Liver (tissue), 9 donors: ENCODE results near the gene RHPN2. TPM values are rescaled to one million over a fixed set of nuclear protein-coding genes. Genes with fewer than 3 reads are reported as not detected.
"Not testable (repeated sequence)": the region's sequence is repeated elsewhere in the genome, so short reads cannot be mapped to it uniquely, and the experiment has no call there.

Experiments
- DNase-seq: peaks from one replicate; pipeline ENCODE4 v3.0.0-alpha.2; 2017; ENCODE audit warnings: low spot score
- H3K27ac ChIP-seq, 2 donors: one replicate each; pipeline ENCODE4 v1.7.0; 2013; ENCODE audit warnings: inconsistent platforms in 2 of 2, low read length in 2 of 2, control low read depth in 1 of 2, low read depth in 1 of 2, mild to moderate bottlenecking in 1 of 2
- H3K27me3 ChIP-seq, 4 donors: one replicate each; pipeline versions ENCODE4 v1.6.1 to v1.7.0; 2013; ENCODE audit warnings: low read length in 3 of 4, inconsistent platforms in 1 of 4, mild to moderate bottlenecking in 1 of 4, moderate library complexity in 1 of 4; ENCODE audit not compliant: control insufficient read depth in 4 of 4, insufficient read depth in 4 of 4
- H3K36me3 ChIP-seq, 4 donors: one replicate each; pipeline versions ENCODE4 v1.6.1 to v1.7.0; 2013; ENCODE audit warnings: low read length in 3 of 4, mild to moderate bottlenecking in 3 of 4, low read depth in 1 of 4, moderate library complexity in 1 of 4; ENCODE audit not compliant: control insufficient read depth in 4 of 4, insufficient read depth in 3 of 4
- H3K4me1 ChIP-seq, 4 donors: one replicate each; pipeline versions ENCODE4 v1.6.1 to v1.7.0; 2013; ENCODE audit warnings: low read length in 3 of 4, mild to moderate bottlenecking in 3 of 4, moderate library complexity in 1 of 4; ENCODE audit not compliant: control insufficient read depth in 4 of 4, insufficient read depth in 4 of 4
- H3K4me3 ChIP-seq, 3 donors: one replicate each; pipeline versions ENCODE4 v1.6.1 to v1.7.0; 2013; ENCODE audit warnings: low read length in 3 of 3, control low read depth in 1 of 3, low read depth in 1 of 3, mild to moderate bottlenecking in 1 of 3
- H3K9ac ChIP-seq, 2 donors: one replicate each; pipeline ENCODE4 v1.7.0; 2013; ENCODE audit warnings: low read length in 2 of 2, mild to moderate bottlenecking in 2 of 2, moderate library complexity in 2 of 2, control low read depth in 1 of 2, low read depth in 1 of 2
- H3K9me3 ChIP-seq, 4 donors: one replicate each; pipeline versions ENCODE4 v1.6.1 to v1.7.0; 2013; ENCODE audit warnings: low read length in 3 of 4; ENCODE audit not compliant: control insufficient read depth in 4 of 4
- ATF3 ChIP-seq: IDR thresholded peaks from 2 replicates; pipeline ENCODE4 v1.6.1; 2016; ENCODE audit warnings: antibody characterized with exemption
- FOXA1 ChIP-seq: IDR thresholded peaks from 2 replicates; pipeline ENCODE4 v1.6.1; 2016; ENCODE audit warnings: antibody characterized with exemption
- FOXA2 ChIP-seq: IDR thresholded peaks from 2 replicates; pipeline ENCODE4 v1.6.1; 2016; ENCODE audit warnings: antibody characterized with exemption
- GABPA ChIP-seq, 2 donors: IDR thresholded peaks in 1 of 2; conservative IDR thresholded peaks in 1 of 2; 2 replicates each; pipeline ENCODE4 v1.6.1; 2016; ENCODE audit warnings: antibody characterized with exemption in 2 of 2, mild to moderate bottlenecking in 1 of 2, moderate library complexity in 1 of 2
- HNF4A ChIP-seq, 2 donors: conservative IDR thresholded peaks; 2 replicates each; pipeline ENCODE4 v1.6.1; 2016; ENCODE audit warnings: antibody characterized with exemption in 2 of 2, mild to moderate bottlenecking in 2 of 2
- HNF4G ChIP-seq: IDR thresholded peaks from 2 replicates; pipeline ENCODE4 v1.6.1; 2016; ENCODE audit warnings: antibody characterized with exemption
- JUND ChIP-seq, 2 donors: IDR thresholded peaks; 2 replicates each; pipeline ENCODE4 v1.6.1; 2016; ENCODE audit warnings: antibody characterized with exemption in 2 of 2
- NR2F2 ChIP-seq: IDR thresholded peaks from 2 replicates; pipeline ENCODE4 v1.6.1; 2016; ENCODE audit warnings: antibody characterized with exemption
- RAD21 ChIP-seq, 2 donors: IDR thresholded peaks; 2 replicates each; pipeline ENCODE4 v1.6.1; 2016; ENCODE audit warnings: antibody characterized with exemption in 2 of 2, mild to moderate bottlenecking in 2 of 2
- REST ChIP-seq: IDR thresholded peaks from 2 replicates; pipeline ENCODE4 v1.6.1; 2016; ENCODE audit warnings: antibody characterized with exemption, mild to moderate bottlenecking
- RXRA ChIP-seq, 2 donors: IDR thresholded peaks; 2 replicates each; pipeline ENCODE4 v1.6.1; 2017 to 2018; ENCODE audit warnings: antibody characterized with exemption in 2 of 2, mild to moderate bottlenecking in 1 of 2
- SP1 ChIP-seq: IDR thresholded peaks from 2 replicates; pipeline ENCODE4 v1.6.1; 2018; ENCODE audit warnings: antibody characterized with exemption, mild to moderate bottlenecking
- YY1 ChIP-seq: IDR thresholded peaks from 2 replicates; pipeline ENCODE4 v1.6.1; 2016; ENCODE audit warnings: antibody characterized with exemption, mild to moderate bottlenecking
- ZBTB33 ChIP-seq: IDR thresholded peaks from 2 replicates; pipeline ENCODE4 v1.6.1; 2016; ENCODE audit warnings: antibody characterized with exemption
- WGBS: extraction: QIAGEN DNeasy Blood & Tissue Kit; methylation state at CpG from one replicate; pipeline ENCODE4 v1.1.7; 2013; 5-methylcytosine and 5-hydroxymethylcytosine counted together
- polyA plus RNA-seq, 2 donors: library from polyadenylated mRNA; stranded (reverse) in 1 of 2; unstranded in 1 of 2; fragments of 200-250 nt in 1 of 2; fragments of >200 nt in 1 of 2; fragmentation: Nextera tagmentation in 1 of 2; extraction: Ambion mirVana in 1 of 2; gene quantifications; one replicate each; pipeline versions ENCODE4 v1.2.1 to v1.2.3, GENCODE V29; 2013 to 2015
- total RNA-seq, 2 donors: library from RNA; depleted of rRNA; stranded (reverse); fragments of >200 nt; gene quantifications; one replicate each; pipeline ENCODE4 v1.2.3, GENCODE V29; 2014
- donor health status: healthy.
- donor health status: healthy.
- donor health status: healthy.
- donor health status: healthy.
- donor health status: healthy.

Gene RHPN2
- total and polyA plus RNA-seq, 4 donors = 7.6 to 31.5 (median 9.8) TPM

- TF ChIP-seq NR2F2 = peak; percentile 11
- DNase-seq, H3K9ac ChIP-seq, H3K4me3 ChIP-seq, H3K27ac ChIP-seq, H3K9me3 ChIP-seq, H3K27me3 ChIP-seq: not testable (repeated sequence)
- Histone ChIP-seq H3K36me3 (peaks cover 5 to 11% (median 6%) of the 10 kb centered on the region in 4 donors), H3K4me1 (peaks cover 0 to 14% (median 6%) of the 10 kb centered on the region in 4 donors)
- 82% methylated on average over 7 of the region's 7 CpGs for WGBS
These were observed 84.9 kb downstream of the RHPN2 start for GRCh38 chr19:32979807-32980206.

GRCh38 chr19:32977813-32978212 lies 86.9 kb downstream of the RHPN2 start:
- not testable (repeated sequence) for H3K4me3 ChIP-seq, DNase-seq, H3K27me3 ChIP-seq, H3K9ac ChIP-seq, H3K36me3 ChIP-seq, H3K27ac ChIP-seq, H3K9me3 ChIP-seq
- H3K4me1 ChIP-seq = peaks cover 0 to 14% (median 6%) of the 10 kb centered on the region in 4 donors
- 79% methylated on average over 4 of the region's 4 CpGs for WGBS

- peak in 1 of 2 donors; percentile 7 for TF ChIP-seq RAD21 (IDR thresholded peaks at IDR 0.05)
- TF ChIP-seq JUND (IDR thresholded peaks at IDR 0.05) = no peak
- TF ChIP-seq FOXA1 = no peak
- TF ChIP-seq RXRA (IDR thresholded peaks at IDR 0.05) = peak; percentile 10 to 53
- no peak for TF ChIP-seq ZBTB33
- peak in 1 of 2 donors; percentile 21 for TF ChIP-seq GABPA (IDR thresholded peaks at IDR 0.05 in 1 of 2, conservative IDR thresholded peaks at IDR 0.05 in 1 of 2)
- TF ChIP-seq HNF4A (conservative IDR thresholded peaks at IDR 0.05) = peak in 1 of 2 donors; percentile 44
- TF ChIP-seq FOXA2 = no peak
- Histone ChIP-seq H3K36me3 (peaks cover 5 to 9% (median 6%) of the 10 kb centered on the region in 4 donors), H3K9ac (no peak overlapping the region), H3K4me1 (peaks cover 0 to 14% (median 7%) of the 10 kb centered on the region in 4 donors), H3K9me3 (no peaks in the 10 kb centered on the region), H3K27me3 (no peaks in the 10 kb centered on the region), H3K4me3 (no peak overlapping the region), H3K27ac (peak overlapping the region in 1 of 2 donors; percentile 25)
- no peak for DNase-seq
- WGBS = 30% methylated on average over 7 of the region's 7 CpGs
These were observed 87.4 kb downstream of the RHPN2 start for GRCh38 chr19:32977280-32977679.

GRCh38 chr19:32976223-32976805 lies 88.4 kb downstream of the RHPN2 start:
- Histone ChIP-seq H3K4me1 (peaks cover 0 to 15% (median 8%) of the 10 kb centered on the region in 4 donors), H3K9me3 (no peaks in the 10 kb centered on the region), H3K36me3 (peaks cover 5 to 9% (median 6%) of the 10 kb centered on the region in 4 donors), H3K4me3 (no peak overlapping the region), H3K27me3 (no peaks in the 10 kb centered on the region), H3K27ac (no peak overlapping the region), H3K9ac (no peak overlapping the region)
- peak; percentile 81 for DNase-seq
- 44% methylated on average over 14 of the region's 14 CpGs for WGBS
- TF ChIP-seq FOXA1 (no peak), SP1 (no peak), JUND (IDR thresholded peaks at IDR 0.05) (no peak), REST (no peak), ZBTB33 (no peak), RAD21 (IDR thresholded peaks at IDR 0.05) (peak; percentile 91), YY1 (no peak), FOXA2 (no peak), HNF4G (no peak), NR2F2 (no peak), RXRA (IDR thresholded peaks at IDR 0.05) (peak in 1 of 2 donors; percentile 5), ATF3 (no peak)
